Osteoblast (primary cell): ENCODE data around the gene TMEM151B. TPM values are rescaled to one million over a fixed set of nuclear protein-coding genes. Genes with fewer than 3 reads are reported as not detected.

Experiments used
- DNase-seq: peaks from one replicate; pipeline ENCODE4 v3.0.0; 2011; ENCODE audit warnings: low spot score, mixed read lengths; ENCODE audit not compliant: insufficient read length; ENCODE audit errors: missing footprints
- H2AFZ ChIP-seq: 2 replicates; pipeline ENCODE4 v1.6.0; 2011; ENCODE audit warnings: mild to moderate bottlenecking, low read length
- H3K27ac ChIP-seq: 2 replicates; pipeline ENCODE4 v1.5.1; 2011; ENCODE audit warnings: mild to moderate bottlenecking, low read depth, low read length, moderate library complexity
- H3K27me3 ChIP-seq: 2 replicates; pipeline ENCODE4 v1.6.0; 2012; ENCODE audit warnings: mild to moderate bottlenecking, control low read depth, inconsistent platforms, low read length, moderate library complexity; ENCODE audit not compliant: insufficient read depth
- H3K36me3 ChIP-seq: 2 replicates; pipeline ENCODE4 v1.5.1; 2011; ENCODE audit warnings: mild to moderate bottlenecking, low read length, control low read depth, moderate library complexity; ENCODE audit not compliant: insufficient read depth
- H3K4me1 ChIP-seq: 2 replicates; pipeline ENCODE4 v1.5.1; 2011; ENCODE audit warnings: mild to moderate bottlenecking, low read length, control low read depth, moderate library complexity; ENCODE audit not compliant: insufficient read depth
- H3K4me2 ChIP-seq: 2 replicates; pipeline ENCODE4 v1.6.0; 2011; ENCODE audit warnings: mild to moderate bottlenecking, low read length; ENCODE audit not compliant: insufficient read depth
- H3K4me3 ChIP-seq: fragments of 200-600 bp; sonication (generic); 3 replicates; pipeline ENCODE4 v1.5.1; 2012; ENCODE audit warnings: mild to moderate bottlenecking, low read length, inconsistent platforms; ENCODE audit not compliant: insufficient read depth
- H3K79me2 ChIP-seq: 2 replicates; pipeline ENCODE4 v1.6.0; 2012; ENCODE audit warnings: mild to moderate bottlenecking, low read length, control low read depth, inconsistent platforms; ENCODE audit not compliant: insufficient read depth
- H3K9me3 ChIP-seq: 2 replicates; pipeline ENCODE4 v1.5.1; 2011; ENCODE audit warnings: low read depth, low read length, control low read depth
- H4K20me1 ChIP-seq: 2 replicates; pipeline ENCODE4 v1.6.0; 2012; ENCODE audit warnings: mild to moderate bottlenecking, low read length, control low read depth; ENCODE audit not compliant: insufficient read depth
- CTCF ChIP-seq: IDR thresholded peaks from 2 replicates; pipeline ENCODE4 v1.5.1; 2011; ENCODE audit warnings: mild to moderate bottlenecking, low read depth, low read length, moderate library complexity; ENCODE audit errors: extremely low read depth
- total RNA-seq: library from RNA; depleted of rRNA; stranded (reverse); fragments of >200 nt; gene quantifications from 2 replicates; pipeline ENCODE4 v1.2.3, GENCODE V29; 2012

Gene TMEM151B
- total RNA-seq, 1 donor: not detected

GRCh38 chr6:44289726-44290260 lies 19.5 kb downstream of the TMEM151B start:
- Histone ChIP-seq H3K36me3 (no peaks in the 10 kb centered on the region), H3K27me3 (peaks cover 53% of the 10 kb centered on the region), H3K27ac (no peak overlapping the region), H3K4me3 (no peak overlapping the region), H4K20me1 (no peaks in the 10 kb centered on the region), H3K79me2 (no peaks in the 10 kb centered on the region), H2AFZ (no peak overlapping the region), H3K9me3 (no peaks in the 10 kb centered on the region), H3K4me2 (no peak overlapping the region), H3K4me1 (no peaks in the 10 kb centered on the region)
- peak; percentile 6 for DNase-seq
- TF ChIP-seq CTCF: no peak

- TF ChIP-seq CTCF: no peak
- H3K79me2 ChIP-seq: no peaks in the 10 kb centered on the region
- H3K9me3 ChIP-seq: no peaks in the 10 kb centered on the region
- H3K4me3 ChIP-seq: no peak overlapping the region
- H3K27me3 ChIP-seq: peaks cover 72% of the 10 kb centered on the region
- no peak overlapping the region for H3K27ac ChIP-seq
- DNase-seq: no peak
- H3K36me3 ChIP-seq: no peaks in the 10 kb centered on the region
- H3K4me1 ChIP-seq: no peaks in the 10 kb centered on the region
- H3K4me2 ChIP-seq: no peak overlapping the region
- no peaks in the 10 kb centered on the region for H4K20me1 ChIP-seq
- H2AFZ ChIP-seq: no peak overlapping the region
These were observed 21.6 kb downstream of the TMEM151B start for GRCh38 chr6:44291841-44292240.

DNA sequence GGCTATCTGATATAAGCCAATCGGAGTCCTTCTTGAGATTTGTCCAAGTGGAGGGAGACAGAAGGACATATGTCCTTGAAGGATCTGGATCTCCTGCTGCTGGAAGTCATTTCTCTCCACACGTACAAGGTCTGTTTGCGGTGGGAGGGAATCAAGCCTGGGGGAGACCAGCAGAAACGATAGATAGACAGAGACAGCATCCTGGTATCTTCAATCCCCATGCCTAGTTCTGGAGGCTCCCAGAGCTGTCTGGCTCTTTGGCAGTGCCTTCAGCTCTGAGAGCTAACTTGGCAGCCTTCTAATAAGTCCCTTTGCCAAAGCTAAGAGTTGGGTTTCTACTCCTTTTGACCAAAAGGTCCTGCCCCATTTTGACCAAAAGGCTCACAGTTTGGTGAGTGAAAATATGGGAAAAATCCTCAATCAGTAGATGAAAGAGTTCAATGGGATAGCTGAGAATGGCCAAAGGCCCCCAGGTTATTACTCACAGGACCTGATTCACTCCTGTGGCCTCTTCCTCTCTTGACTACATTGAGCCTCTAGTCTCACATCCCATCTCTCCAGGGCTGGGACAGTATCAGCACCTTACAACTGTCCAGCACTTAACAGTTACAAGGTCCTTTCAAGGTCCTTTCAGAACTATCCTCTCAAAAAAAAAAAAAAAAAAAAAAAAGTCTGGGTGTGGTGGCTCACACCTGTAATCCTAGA lies 22.6 kb downstream of the TMEM151B start:
- Histone ChIP-seq H3K79me2 (no peaks in the 10 kb centered on the region), H3K9me3 (no peaks in the 10 kb centered on the region), H3K36me3 (no peaks in the 10 kb centered on the region), H4K20me1 (peaks cover under 1% of the 10 kb centered on the region), H3K4me3 (no peak overlapping the region), H2AFZ (no peak overlapping the region), H3K27me3 (peaks cover 73% of the 10 kb centered on the region), H3K4me1 (no peaks in the 10 kb centered on the region), H3K4me2 (no peak overlapping the region), H3K27ac (no peak overlapping the region)
- no peak for DNase-seq
- TF ChIP-seq CTCF: no peak
